Measurements from ENCODE around the gene TNFAIP1.

Gene TNFAIP1

DNA sequence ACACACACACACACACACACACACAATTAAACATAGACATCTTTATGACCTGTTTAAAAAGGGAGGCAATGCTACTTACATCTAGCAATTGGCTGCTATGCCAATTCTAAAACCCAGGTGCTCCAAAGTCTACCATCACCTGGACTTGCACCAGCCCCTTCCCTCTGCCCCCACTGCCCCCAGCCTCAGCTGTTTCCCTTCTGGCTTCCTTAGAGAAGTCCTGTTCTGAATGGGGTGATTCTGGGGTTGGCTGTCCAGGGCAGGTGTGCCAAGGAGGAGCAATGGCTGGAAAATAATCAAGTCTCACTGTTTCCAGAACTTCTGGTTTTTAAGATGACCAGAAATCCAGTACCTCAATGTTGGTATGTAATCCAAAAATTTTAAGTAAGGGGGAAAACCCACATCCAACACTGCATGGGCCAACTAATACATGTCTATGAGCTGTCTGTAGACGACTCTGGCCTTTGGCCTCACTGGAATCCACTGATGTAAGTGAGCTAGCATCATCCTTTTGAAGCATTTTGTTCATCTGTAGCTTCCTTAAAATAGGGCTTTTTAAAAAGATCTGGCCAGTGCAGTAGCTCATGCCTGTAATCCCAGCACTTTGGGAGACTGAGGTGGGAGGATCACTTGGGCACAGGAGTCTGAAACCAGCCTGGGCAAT lies 2.3 kb upstream of the TNFAIP1 start:
- TF ChIP-seq GATA3 (IDR thresholded peaks at IDR 0.05; ENCODE audit: low read depth, low read length) (no peak), GATA2 (IDR thresholded peaks at IDR 0.05; ENCODE audit: low read depth, low read length) (no peak)

DNA sequence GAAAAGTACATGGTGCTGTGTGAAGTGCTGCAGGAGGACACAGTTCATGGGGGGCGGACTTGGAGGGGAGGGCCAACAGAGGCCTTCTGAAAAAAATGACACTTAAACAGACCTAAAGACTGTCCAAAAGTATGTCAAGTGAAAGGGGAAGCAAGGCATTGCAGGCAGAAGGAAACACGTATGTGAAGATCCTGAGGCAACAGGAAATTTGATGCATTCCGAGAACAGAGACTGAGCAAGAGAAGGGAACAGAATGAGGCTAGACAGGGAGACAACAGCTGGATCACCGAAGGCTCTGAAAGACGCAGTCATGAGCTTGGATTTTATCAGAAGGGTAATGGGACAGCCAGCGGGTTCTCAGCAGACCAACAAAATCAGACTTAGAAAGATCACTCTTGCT lies 1.4 kb upstream of the TNFAIP1 start:
- TF ChIP-seq GATA2 (IDR thresholded peaks at IDR 0.05; ENCODE audit: low read depth, low read length) (no peak), GATA3 (IDR thresholded peaks at IDR 0.05; ENCODE audit: low read depth, low read length) (no peak)

DNA sequence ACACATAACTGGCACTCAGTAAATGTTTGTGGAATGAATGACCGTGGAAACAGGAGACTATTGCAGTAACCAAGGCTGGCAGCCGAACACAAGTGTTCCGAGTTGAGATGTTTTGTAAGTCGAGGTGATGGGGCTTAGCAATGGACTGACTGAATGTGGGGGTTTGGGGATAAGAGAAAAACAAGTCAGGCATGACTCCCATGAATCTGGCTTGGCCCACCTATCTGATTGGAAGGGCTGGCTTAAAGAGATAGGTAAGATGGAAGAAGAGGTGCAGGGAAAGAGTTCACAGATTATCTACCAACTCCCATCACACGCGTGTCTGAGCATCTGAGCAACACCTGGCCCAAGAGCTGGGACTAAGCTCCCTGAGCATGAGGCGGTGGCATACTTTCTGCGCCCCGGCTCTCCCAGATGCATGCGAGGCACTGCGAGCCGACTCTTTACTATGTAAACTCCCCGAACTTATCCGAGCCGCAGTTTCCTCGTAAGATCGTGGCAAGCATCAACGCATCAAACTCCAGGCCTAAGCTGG lies 828 bp upstream of the TNFAIP1 start:
- TF ChIP-seq GATA3 (IDR thresholded peaks at IDR 0.05; ENCODE audit: low read depth, low read length) = no peak
- no peak for TF ChIP-seq GATA2 (IDR thresholded peaks at IDR 0.05; ENCODE audit: low read depth, low read length)

DNA sequence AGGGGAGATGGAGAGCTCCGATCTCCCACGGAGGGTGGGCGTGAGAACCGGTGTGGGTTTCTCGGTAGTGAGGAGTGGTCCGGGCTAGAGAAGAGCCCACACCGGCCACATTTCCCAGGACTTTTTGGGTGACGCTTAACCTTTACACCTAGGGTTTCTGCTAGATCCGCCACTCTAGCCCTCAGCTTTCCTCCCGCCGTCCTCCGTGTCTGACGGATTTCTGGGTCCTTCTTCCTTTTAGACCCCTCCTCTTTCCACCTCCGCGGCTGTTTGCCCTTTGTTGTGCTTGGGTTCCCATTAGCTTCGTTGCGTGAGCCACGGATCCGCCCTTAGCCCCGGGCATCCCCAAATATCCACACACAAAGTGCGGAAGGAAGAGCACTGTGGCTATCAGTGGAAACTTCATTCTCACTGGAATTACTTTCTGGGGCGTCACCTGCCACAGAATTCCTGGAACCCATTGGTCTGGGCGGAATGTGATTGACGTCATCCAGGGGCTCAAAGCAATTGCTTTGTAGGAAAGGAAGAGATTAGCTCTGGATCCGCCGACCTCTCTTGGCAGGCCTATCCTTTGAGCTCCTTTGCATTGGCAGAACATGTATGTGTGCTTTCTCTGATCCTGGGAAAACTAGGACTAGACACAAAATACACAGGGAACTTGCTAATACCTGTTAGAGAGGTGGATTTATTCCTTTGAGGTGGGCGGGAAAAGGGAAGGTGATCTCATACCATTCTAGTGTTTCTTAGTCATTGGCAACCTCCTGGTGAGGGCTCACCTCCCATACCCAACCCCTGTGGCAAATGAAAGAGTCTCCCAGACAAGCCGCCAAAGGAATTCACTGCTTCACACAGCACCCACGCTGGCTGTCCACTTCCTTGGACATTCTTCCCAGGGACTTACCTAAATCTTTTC lies 654 bp downstream of the TNFAIP1 start:
- TF ChIP-seq GATA3 (IDR thresholded peaks at IDR 0.05; ENCODE audit: low read depth, low read length) (no peak), GATA2 (IDR thresholded peaks at IDR 0.05; ENCODE audit: low read depth, low read length) (no peak)

DNA sequence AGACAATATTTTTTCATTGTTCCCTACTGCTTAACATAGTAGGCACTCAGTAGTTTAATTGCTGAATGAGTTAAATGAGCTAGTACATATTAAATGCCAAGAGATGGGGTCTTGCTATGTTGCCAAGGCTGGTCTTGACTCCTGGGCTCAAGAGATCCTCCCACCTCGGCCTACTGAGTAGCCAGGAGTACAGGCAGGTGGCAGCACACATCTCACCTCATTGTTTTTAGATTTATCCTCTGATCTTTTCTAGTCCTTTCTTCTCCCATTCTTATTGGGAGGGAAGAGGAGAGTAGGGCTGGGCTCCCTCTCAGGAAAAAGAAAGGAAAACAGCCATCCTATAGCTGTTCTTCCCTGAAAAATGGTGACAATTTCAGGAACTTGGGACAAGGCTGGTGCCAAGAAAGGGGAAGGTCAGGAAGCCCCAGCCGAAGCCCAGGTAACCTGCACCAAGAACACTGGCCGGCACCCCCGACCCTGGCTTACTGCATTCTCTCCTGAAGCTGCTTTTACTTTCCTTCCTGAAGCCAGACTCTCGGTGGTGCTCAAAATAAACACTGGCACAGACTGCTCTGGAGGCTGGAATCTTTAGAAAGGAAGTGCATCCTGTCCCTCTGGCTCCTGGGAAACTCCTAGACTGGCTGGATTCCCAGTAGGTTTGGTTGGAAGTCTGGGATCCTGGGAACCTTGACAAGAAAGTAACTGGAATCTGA lies 2.7 kb downstream of the TNFAIP1 start:
- TF ChIP-seq GATA3 (IDR thresholded peaks at IDR 0.05; ENCODE audit: low read depth, low read length) (no peak), GATA2 (IDR thresholded peaks at IDR 0.05; ENCODE audit: low read depth, low read length) (no peak)

DNA sequence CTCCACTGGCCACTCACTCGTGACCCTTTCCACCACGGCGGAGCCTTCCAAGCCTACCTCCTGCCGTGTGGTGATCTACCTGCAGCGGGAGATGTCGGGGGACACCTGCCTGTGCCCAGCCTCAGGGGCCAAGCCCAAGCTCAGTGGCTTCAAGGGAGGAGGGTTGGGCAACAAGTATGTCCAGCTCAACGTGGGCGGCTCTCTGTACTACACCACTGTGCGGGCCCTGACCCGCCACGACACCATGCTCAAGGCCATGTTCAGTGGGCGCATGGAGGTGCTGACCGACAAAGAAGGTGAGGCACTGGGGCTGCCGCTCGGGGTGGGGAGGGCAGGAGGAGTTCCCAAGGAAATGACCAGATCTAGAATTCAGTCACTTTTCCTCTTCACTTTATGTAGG lies 3.9 kb downstream of the TNFAIP1 start:
- no peak for TF ChIP-seq GATA2 (IDR thresholded peaks at IDR 0.05; ENCODE audit: low read depth, low read length)
- no peak for TF ChIP-seq GATA3 (IDR thresholded peaks at IDR 0.05; ENCODE audit: low read depth, low read length)

DNA sequence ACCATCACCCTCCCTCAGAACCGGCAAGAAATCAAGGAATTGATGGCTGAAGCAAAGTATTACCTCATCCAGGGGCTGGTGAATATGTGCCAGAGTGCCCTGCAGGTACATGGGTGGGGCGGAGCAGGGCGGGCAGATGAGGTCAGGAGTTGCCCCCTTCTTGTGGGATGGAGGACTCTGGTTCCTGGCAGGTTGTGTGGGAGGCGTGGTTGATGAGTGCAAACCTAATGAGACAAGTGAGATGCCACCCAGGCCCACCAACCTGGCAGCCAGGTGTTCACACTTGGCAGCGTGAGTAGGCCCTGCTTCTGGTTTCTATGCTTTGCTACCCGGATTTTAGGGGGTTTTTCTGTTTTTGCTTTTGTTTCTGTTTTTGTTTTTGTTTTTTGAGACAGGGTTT lies 4.8 kb downstream of the TNFAIP1 start:
- TF ChIP-seq GATA3 (IDR thresholded peaks at IDR 0.05; ENCODE audit: low read depth, low read length) (no peak), GATA2 (IDR thresholded peaks at IDR 0.05; ENCODE audit: low read depth, low read length) (no peak)

DNA sequence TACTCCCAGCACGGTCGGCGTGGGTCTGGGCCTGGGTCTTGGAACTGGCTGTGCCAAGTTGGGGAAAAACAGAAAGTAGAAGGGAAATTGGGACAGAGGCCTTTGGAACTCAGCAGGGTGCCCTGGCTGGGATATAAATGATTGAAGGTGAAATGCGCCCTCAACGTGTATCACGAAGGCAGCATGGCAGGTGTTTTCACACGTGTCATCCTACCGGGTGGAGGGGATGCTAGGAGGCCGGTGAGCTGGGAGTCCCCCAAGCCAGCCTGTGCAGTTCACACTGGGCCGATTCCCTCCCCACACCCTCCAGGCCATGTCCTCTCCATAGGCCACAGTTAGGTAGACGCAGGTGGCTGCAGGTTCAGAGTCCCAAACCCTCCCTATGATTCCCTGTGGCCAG lies 6.0 kb downstream of the TNFAIP1 start:
- TF ChIP-seq GATA2 (IDR thresholded peaks at IDR 0.05; ENCODE audit: low read depth, low read length) = no peak
- TF ChIP-seq GATA3 (IDR thresholded peaks at IDR 0.05; ENCODE audit: low read depth, low read length) = no peak

DNA sequence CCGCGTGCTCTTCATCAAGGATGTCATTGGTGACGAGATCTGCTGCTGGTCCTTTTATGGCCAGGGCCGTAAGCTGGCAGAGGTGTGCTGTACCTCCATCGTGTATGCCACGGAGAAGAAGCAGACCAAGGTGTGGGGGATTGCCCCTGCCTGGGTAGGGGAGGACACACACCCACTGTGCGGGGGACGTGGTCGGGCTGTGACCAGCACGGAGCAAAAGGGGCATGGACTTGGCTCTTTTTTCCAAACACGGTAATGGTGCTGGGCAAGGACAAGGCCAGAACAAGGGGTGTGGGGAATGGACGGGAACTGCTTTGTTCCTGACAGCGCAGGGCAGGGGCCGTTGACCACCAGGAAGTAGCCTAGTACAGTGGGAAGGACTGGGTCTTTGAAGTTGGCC lies 6.8 kb downstream of the TNFAIP1 start:
- no peak for TF ChIP-seq GATA3 (IDR thresholded peaks at IDR 0.05; ENCODE audit: low read depth, low read length)

DNA sequence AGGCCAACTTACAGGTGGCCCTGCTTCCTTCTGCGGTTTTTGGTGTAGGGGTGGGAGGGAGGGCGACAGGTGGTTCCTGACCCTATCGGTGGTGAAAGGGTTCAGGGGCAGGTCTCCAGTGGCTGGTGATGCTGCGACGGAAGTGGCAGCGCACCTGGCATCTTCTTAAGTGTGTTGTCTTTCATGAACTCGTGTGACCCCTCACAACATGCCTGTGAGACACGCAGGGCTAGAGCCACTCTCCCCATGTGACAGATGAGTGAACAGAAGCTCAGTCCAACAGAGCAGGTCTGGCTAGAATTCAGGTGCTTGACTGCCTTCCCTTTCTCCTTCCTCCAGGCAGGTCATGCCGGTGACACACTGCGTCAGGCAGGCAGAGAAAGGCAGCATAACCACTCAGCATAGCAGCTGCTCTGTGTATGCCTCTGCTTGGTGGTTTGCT lies 8.0 kb downstream of the TNFAIP1 start:
- TF ChIP-seq GATA3 (IDR thresholded peaks at IDR 0.05; ENCODE audit: low read depth, low read length) (no peak), GATA2 (IDR thresholded peaks at IDR 0.05; ENCODE audit: low read depth, low read length) (no peak)

DNA sequence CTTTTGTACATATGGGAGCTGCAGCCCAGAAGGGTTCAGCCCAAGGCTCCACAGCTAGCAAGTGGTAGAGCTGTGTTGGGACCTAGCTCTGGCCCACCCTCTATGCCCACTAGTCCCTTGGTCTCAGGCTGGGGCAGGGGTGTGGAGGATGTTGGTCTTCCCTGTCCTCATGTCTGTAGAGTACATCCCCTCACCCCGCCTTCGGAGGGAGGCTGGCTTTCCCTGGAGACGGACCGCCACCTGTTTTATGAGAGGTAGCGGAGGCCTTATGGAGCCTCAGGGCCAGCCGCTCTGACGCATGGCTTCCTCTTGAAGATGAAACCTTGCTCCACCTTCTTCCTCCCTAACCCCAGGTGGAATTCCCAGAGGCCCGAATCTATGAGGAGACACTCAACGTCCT lies 8.4 kb downstream of the TNFAIP1 start:
- TF ChIP-seq GATA2 (IDR thresholded peaks at IDR 0.05; ENCODE audit: low read depth, low read length) (no peak), GATA3 (IDR thresholded peaks at IDR 0.05; ENCODE audit: low read depth, low read length) (no peak)

DNA sequence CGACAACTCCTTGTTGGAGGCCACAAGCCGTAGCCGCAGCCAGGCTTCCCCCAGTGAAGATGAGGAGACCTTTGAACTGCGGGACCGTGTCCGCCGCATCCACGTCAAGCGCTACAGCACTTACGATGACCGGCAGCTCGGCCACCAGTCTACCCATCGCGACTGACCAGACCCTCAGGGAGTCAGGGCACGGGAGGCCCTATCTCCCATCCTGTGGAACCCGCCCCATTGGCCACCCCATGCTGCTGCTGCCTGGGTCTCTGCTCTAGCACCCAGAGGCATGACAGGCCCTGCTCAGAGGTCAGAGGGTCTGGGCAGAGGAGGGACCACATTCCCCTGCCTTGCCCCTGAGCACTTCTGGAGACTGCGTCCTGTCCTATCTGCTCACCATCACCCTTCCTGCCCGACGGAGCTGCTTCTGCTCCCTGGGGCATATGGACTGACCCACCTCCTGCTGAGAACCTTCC lies 8.9 kb downstream of the TNFAIP1 start:
- TF ChIP-seq GATA2 (IDR thresholded peaks at IDR 0.05; ENCODE audit: low read depth, low read length) (no peak), GATA3 (IDR thresholded peaks at IDR 0.05; ENCODE audit: low read depth, low read length) (no peak)

DNA sequence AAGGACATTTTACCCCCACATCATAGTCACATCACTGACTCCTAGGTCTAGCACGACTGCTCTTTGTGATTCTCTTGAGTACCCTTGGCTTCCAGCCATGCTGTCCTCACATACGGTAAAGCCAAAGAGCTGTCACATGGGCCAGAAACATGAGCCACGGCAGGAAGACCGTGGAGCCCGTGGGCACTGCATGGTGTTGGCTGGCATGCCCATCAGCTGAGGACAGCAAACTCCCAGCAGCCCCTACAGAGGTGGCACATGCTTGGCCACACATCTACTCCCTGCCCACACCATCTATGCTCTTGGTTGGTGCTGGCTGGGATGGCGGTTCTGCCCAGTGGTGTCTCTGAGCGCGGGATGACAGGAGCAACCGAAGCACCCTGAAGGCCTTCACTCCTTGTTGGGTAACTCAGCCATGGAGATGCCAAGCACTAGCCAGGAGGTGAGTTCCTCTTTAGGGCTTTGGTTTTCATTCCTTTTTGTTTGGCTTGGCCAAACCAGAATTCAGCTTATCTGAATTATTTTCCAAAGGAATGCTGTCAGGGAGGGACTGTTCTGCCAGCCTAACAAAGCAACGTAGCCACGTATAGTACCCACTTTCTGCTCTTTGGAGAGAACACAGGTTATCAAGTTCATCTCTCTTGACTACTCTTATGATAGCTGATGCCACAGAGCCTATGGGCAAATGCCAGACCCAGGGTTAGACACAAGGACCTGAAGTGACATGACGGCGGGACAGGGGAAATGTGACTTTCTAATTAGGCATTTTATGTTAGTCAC lies 10.0 kb downstream of the TNFAIP1 start:
- TF ChIP-seq GATA3 (IDR thresholded peaks at IDR 0.05; ENCODE audit: low read depth, low read length) (no peak), GATA2 (IDR thresholded peaks at IDR 0.05; ENCODE audit: low read depth, low read length) (no peak)
